HG03558 (cell line): ENCODE data around the gene GRIK4.

ENCODE experiments used
- ATAC-seq: cut with Tn5 transposase; IDR thresholded peaks from one replicate; pipeline ENCODE4 v1.9.1; 2021; ENCODE audit warnings: moderate number of reproducible peaks; ENCODE audit not compliant: unreplicated experiment; ENCODE audit errors: extremely low read depth

The GRIK4 gene

DNA sequence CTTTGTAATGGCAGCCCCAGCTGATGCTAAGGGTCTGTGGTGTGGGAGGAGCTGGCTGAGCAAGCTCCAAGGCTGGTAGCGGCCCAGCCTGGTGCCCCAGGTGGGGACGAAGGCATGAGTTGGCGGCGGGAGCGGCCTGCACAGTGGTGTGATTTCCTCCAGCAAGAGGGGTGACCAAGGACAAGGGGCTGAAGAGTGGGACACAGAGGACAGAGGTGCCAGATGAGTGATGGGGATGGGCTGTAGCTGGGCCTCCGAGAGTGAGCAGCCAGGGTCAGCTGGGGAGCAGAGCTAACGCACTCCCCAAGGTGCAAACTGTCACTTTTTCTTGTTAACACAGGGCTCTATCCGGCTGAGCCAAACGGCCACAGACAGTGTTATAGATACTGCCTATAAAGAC is 283.2 kb downstream of the GRIK4 start:
- ATAC-seq, result no peak

DNA sequence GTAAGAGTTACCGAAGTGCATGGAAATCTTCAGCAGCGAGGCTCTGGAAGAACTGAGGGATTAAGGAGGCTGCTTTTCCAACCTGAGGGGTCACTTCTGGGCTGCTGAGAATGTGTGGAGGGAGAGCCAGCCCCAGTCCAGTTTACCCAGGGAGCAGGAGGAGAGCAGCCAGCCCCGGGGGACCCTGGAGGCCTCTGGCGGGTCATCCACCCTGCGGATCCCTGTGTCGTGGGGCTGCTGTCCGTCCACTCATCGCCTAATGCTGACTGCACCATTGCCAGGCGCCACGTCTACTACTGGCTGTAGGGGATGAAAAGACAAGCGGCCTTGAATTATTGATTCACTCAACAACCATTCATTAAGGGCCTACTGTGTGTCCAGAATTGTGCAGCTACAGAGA is 283.6 kb downstream of the GRIK4 start:
- no peak for ATAC-seq

DNA sequence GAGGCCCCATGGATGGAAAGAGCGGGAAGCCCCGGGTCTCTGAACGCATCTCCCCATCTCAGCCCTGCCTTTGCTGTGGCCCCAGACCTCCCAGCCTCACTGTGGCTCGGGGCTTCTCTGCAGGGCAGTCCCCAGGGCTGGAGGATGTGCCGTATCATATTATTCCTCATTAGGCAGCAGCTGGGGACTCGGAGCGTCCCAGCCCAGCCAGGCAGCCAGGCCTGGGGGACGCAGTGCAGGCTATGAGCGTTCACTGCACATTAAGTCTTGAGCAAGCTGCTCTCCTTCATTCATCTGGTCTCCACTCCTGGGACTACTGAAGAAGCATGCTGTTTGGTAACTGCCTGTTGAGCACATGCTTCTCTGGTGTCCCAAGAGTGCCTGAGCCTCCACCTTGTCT is 285.6 kb downstream of the GRIK4 start:
- ATAC-seq, result no peak

DNA sequence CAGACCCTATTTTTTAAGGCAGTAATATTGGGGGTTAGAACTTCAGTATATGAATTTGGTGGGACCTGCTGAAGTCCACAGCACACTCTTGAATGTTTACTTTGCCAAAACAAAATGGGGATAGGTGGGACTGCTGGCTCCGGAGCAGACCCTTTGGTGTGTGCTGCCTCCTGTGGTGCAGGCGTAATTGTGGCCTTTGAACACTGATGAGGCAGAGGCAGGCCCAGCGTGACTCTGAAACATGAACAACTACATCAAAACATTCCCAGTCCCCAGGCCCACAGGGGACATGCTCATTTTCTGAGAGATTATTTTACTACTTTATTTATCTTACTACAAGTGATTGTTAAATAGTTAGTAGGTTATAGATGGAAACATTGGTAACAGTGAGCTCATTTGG is 287.3 kb downstream of the GRIK4 start:
- ATAC-seq, result no peak

DNA sequence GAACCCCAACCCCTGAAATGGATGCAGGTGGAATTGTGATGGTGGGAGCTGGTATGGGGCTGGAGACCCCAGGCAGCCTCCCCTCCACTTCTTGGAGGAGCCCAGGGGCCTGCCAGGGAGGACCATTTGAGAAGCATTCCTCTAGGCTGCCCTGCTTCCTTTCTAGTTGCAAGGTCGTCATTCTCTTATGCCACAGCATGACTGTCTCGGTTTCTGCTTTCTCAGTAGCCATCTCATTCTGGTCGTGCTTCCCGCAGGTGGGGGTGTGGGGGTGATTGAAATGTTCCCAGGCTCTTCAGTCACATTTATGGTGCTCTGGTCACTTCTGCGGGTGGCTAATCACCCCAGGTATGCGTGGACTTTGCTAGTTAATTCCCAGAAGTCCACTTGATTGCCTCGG is 288.7 kb downstream of the GRIK4 start:
- ATAC-seq, result no peak

DNA sequence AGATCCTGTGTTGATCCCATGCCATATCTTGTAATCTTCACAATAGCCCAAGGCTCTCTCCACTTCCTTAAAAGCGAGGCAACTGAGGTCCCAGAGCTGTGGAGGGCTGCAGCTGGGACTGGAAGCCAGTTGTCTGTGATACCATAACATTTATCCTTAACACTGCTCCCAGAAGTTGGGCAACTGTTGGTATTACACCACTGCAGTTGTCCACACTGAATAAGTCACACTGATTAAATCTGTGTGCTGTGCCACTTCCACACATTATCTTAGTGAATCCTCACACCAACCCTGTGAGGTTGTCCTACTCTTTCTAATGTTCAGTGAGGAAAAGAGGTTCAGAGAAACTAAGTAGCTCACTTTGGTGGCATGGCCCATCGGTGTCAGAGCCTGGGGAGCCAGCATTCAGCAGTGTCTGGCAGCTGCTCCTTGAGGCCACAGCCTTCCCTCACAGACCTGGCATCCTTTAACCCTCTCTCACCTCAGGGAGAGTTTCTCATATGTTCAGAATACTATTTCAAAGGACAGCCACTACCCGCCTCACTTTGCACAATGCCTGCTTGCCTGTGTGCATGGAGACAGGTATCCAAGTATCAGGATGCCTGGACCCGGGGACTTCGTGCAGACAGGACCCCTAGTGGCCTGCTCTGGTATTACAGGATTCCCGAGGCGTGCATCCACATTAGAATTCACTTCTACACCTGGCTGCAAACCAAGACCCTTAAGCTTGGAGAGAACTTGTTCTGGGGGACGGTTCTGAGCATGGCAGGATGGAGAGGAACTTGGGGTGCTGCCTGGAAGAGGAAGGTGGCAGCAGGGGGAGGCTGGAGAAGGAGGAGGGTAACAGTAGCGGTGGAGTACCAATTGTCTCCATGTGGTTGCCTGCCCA is 290.5 kb downstream of the GRIK4 start:
- ATAC-seq, result no peak

DNA sequence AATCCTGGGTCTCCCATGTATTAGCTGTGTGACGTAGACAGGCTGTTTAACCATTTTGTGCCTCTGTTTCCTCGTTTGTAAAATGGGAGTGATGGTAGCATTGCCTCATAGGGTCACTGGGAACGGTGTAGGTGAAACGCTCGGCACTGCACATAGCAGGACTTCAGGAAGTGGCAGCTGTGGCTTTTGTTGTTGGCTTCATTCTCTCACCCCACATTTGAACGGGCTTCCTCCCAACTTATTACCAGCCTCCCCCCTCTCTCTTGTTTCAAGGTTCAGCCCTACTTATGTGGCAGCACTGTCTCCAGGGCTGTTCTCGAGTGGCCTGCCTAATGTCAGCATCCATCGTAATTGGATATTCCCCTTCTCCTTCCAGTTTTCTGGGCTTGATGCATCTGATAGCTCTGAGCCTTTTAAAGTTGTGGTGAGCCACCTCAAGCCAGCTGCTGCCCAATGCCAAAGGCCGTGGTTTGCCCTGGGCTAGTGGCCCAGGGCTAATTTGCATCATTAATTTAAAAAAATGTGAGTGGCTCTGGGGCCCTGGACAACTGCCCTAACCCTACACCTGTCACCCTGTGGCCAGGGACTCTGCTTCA is 294.5 kb downstream of the GRIK4 start:
- ATAC-seq, result no peak

DNA sequence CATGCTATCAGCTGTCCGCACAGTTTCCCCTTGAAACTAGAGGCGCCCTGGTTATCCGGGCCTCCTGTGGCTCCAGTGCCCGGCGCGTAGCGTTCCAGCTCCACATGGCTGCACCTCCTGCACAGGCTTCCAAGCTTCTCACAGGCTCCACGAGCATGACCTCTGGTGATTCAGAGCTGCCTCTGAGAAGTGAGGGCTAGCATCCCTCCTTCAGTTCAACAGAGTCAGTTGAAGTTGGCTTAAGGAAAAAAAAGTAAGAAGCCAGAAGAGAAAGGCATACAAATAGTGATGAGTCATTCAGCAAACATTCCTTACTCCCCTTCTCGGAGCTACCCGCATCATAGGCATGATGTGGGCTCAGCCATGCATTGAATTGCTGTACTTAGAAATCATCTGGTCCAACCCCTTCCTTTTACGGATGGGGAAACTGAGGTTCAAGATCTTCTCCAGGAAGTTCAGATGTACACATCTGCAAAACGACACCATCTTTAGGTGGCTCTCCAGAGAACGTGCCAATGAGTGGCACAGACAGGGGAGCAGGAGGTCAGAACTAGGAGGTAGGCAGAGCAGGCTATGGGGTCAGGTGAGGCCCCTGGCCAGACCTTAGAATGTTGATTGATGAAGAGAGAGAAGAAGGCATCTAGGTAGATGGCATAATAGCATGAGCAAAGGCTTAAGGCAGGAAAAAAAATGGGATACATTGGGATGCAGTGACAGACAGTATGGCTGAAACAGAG is 296.0 kb downstream of the GRIK4 start:
- ATAC-seq, result no peak

DNA sequence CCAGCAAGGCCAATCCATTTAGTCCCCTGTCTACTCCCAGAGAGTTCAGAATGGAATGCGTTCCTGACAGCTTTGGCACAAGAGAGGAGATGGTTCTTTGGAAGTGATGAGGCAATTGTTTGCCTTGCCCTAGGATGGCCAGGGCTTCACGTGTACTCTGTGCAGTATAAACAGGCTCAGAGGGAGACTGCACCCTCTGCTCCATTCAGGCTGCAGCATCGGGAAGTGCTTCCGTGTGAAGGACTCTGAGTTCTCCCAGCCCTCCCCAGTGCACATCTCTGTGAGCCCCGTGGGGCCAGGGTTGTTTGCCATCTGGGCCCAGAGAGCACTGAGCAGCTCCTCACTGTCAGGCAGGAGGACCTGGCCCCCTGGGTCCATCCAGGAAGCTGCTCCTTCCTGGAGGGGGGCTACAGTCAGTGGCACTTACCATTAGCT is 297.1 kb downstream of the GRIK4 start:
- no peak for ATAC-seq

DNA sequence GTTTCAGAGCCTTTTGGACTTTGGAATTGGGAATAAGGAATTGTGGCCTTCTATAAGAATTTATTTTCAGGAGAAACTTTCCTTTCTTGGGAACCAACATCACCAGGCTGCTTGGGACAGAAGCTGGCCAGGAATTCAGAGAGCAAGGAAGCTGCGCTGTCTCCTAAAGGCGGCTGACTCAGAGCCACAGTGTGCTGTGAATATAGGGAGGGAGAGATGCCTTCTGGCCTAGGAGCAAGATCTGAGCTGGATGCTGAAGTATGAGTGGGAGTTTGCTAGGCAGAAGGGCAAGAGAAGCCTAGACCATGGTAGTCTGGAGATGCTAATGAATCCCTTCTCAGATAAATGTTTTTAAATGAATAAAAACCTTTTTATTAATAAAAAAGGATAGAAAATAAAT is 298.7 kb downstream of the GRIK4 start:
- no peak for ATAC-seq

DNA sequence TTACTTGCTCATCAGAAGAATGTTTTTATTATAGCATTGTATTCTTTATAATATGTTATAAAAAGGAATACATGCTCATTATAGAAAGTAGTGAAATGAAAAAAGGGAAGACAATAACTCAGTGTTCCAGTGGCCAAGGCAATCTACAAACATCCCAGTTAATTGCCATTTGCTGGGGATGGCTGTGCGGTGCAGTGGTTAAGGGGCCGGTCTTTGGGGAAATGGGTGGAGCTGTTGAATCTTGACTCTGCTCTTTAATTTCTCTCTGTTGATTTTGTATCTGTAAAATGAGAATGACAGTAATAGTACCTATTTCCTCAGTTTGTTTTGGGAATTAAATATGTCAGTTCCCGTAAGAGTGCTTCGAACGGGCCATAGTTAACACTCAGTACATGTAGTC is 299.7 kb downstream of the GRIK4 start:
- ATAC-seq, result no peak

DNA sequence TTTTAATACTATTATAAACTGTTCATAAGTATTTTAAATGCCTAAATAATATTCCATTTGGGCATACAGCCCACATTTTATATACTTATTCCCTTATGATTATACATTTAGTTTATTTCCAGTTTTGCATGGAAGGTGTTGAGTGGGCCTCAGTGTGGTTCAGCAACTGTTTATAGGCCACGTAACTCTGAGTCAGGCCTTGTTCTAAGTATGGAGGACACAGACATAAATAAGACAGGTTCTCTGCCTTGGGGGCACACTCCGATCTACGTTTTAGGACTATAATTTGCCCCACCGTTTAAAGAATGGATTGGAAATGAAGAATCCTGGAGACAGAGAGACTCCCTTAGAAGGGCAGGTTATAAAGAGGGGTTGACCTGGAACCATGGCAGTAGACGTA is 300.2 kb downstream of the GRIK4 start:
- no peak for ATAC-seq

DNA sequence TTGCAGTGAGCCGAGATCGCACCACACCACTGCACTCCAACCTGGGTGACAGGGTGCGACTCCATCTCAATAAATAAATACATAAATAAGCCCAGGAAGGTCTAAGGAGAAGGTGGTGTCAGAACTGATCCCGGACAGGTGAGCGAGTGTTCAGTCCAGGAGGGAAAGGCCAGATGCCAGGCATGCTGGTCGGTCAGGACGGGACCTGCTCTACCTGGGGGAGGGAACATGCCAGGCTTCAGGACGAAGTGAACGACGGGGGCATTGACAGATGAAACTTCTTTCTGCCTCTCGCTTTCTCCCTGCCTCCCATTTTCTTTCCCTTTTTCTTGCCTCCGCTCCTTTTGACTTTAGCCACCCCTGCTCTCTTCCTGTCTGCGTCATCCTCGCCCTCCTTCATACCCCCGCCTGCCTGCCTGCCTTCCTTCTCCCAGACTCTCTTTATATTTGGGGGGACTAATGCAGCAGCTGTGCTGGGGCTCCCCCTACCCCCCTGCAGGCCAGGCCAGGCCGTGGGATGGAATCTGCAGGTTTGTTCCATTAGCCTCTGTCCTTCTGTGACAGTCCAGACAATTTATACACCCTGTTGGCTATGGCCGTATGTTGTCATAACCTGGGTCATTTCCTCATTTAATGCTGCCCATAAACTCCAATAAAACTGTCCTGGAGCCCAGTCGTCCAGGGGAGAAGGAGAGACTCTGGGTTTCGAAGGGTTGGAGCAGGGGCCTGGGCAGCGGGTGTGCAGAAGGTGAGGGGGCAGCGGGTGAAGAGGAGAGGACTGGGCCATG is 303.2 kb downstream of the GRIK4 start:
- ATAC-seq, result no peak

DNA sequence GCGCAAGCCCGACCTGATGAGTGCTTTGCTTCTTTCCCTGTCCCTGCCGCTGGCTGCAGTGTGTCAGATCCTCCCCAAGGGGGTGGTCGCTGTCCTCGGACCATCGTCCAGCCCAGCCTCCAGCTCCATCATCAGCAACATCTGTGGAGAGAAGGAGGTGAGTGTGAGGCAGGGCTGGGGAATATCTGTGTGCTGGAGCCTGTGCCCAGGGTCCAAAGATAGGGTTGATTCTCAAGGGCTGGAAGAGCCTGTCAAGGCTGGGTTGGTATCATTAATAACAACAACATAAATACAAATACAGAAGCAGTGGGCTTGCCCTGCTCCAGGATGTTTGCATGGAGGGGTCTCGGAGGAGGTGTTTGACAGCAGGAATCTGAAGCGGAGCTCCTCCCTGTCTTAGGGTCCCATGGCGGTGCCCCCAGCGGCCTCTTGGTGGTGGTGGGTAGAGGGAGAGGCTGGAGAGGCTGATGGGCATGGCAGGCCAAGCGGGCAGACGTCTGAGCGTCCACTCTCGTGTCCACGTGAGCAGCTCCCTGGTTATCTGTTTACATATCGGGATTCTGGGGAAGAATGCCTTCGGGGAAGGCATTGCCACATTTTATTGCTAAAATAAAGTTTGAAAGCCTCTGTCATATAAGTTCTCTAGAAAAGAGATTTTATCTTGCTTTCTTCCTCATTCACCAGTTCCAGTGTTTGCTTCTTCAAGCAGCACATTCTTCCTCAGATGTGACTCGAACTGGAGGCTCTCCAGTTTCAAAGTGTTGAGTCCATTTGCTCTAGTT is 304.0 kb downstream of the GRIK4 start:
- ATAC-seq, result no peak

DNA sequence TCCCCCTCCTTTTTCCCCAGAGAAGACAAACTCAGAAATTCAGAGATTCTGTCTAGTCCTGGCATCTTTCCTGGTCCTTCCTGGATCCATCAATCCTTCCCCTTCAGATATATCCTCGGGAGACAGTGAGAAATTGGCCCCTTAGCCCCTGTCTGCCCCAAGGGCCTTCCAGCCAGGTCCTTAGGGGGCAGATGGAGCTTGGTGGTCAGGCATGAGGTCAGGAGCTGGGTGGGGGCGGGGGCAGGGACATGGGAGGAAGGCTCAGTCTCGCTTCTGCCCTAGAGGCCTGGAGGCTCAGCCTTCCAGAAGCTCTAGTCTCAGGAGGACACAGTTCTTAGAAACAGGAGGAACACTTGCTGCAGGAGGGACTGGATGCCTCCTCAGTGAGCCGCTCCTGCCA is 304.6 kb downstream of the GRIK4 start:
- ATAC-seq, result no peak

DNA sequence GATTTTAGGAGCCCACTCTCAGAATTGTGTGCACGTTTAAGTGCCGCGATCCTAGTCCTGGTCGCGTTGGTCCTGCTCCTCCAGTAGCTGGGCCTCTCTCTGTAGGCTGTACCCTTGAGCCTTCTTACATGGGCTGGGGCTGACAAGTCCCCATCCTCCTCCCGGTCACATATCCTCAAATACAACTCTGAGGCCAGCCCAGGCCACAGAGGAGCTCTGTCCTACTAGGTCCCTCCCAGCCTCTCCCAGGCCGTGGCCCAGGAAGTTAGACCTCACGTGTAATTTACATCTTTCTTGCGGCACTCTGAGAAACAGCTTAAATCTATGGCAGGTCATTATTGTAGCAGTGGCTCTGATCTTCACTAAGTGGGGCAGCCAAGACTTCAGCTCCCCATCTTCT is 305.2 kb downstream of the GRIK4 start:
- no peak for ATAC-seq

DNA sequence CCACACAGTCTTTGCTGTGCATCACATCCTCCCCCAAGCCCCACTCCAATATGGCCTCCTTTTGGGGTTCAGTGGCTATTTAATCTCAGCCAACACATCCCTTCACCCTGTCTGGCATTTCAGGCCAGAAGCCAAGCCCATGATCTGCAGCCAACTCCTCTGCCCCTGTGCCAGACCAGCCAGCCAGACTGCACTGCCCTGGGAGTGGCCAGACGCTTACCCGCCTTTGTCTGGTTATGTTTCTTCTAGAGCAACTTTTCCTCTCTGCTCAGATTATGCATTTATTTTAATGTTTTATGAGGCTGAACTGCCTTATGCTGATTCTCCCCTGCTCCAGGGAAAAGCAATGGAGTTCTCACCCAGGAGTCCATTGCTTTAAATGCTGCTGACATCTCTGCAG is 305.6 kb downstream of the GRIK4 start:
- no peak for ATAC-seq

DNA sequence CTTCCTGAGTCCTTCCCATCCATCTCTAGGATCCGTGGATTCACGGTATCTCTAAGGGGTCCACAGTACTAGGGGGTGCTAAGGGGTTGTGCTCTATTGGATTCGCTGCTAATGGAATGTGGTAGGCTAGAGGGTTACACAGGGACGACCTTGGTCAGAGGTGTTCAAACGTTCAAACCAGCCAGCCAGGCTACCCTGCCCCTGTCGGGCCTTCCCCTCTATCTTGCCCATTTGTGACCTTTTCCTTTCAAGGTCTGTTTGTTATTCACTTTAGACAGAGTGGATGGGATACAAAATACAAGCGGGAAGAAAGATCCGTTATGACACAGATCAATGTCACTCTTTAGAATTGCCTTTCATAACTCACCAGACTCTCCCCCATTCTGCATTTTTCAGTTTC is 306.5 kb downstream of the GRIK4 start:
- no peak for ATAC-seq

DNA sequence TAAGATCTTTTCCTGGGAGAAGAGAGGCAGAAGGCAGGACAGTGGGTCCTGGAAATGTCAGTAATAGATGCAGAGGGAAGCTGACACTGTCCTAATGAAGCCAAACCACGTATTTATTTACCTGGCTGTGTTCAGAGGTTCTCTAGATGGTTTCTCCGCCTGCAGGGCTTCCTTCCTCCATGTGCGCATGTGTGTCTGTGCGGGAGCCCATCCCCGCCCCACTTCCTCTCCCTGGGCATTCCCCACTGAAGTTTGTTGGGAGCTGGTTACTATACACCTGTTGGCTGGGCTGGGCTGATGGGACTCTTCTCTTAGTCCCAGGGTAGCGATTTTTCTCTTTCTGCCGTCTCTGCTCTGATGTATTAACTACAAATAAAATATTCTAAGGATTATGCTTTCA is 307.5 kb downstream of the GRIK4 start:
- no peak for ATAC-seq
